ENCODE results near the gene TMEM45B.
"Not testable (repeated sequence)": the region's sequence is repeated elsewhere in the genome, so short reads cannot be mapped to it uniquely, and the experiment has no call there.

TMEM45B gene

GRCh38 chr11:129814244-129815014, 1.2 kb upstream of the TMEM45B start:
- Histone ChIP-seq H3K4me3 (replicated peaks; ENCODE audit: low read depth, low read length) (no peak overlapping the region), H3K36me3 (ENCODE audit: control insufficient read depth, insufficient read depth, low read length) (no peaks in the 10 kb centered on the region), H3K27me3 (replicated peaks; ENCODE audit: control insufficient read depth, insufficient read depth, low read length) (no peaks in the 10 kb centered on the region)
- no peak for TF ChIP-seq CTCF (IDR thresholded peaks at IDR 0.05; ENCODE audit: insufficient read depth, low read length, poor library complexity, severe bottlenecking)
- no peak for DNase-seq (ENCODE audit: extremely low read depth, insufficient read length)

- no peak for DNase-seq (ENCODE audit: extremely low read depth, insufficient read length)
- Histone ChIP-seq H3K36me3 (ENCODE audit: control insufficient read depth, insufficient read depth, low read length) (no peaks in the 10 kb centered on the region), H3K27me3 (replicated peaks; ENCODE audit: control insufficient read depth, insufficient read depth, low read length) (no peaks in the 10 kb centered on the region), H3K4me3 (replicated peaks; ENCODE audit: low read depth, low read length) (no peak overlapping the region)
- TF ChIP-seq CTCF (IDR thresholded peaks at IDR 0.05; ENCODE audit: insufficient read depth, low read length, poor library complexity, severe bottlenecking) = no peak
Observed at GRCh38 chr11:129817534-129818051, 1.9 kb downstream of the TMEM45B start.

- not testable (repeated sequence) for DNase-seq (ENCODE audit: extremely low read depth, insufficient read length); H3K4me3 ChIP-seq (replicated peaks; ENCODE audit: low read depth, low read length); H3K27me3 ChIP-seq (replicated peaks; ENCODE audit: control insufficient read depth, insufficient read depth, low read length); H3K36me3 ChIP-seq (ENCODE audit: control insufficient read depth, insufficient read depth, low read length)
Observed at GRCh38 chr11:129818236-129818635, 2.6 kb downstream of the TMEM45B start.

GRCh38 chr11:129819237-129819636, 3.6 kb downstream of the TMEM45B start:
- no peak for TF ChIP-seq CTCF (IDR thresholded peaks at IDR 0.05; ENCODE audit: insufficient read depth, low read length, poor library complexity, severe bottlenecking)
- no peak for DNase-seq (ENCODE audit: extremely low read depth, insufficient read length)
- Histone ChIP-seq H3K36me3 (ENCODE audit: control insufficient read depth, insufficient read depth, low read length) (no peaks in the 10 kb centered on the region), H3K4me3 (replicated peaks; ENCODE audit: low read depth, low read length) (no peak overlapping the region), H3K27me3 (replicated peaks; ENCODE audit: control insufficient read depth, insufficient read depth, low read length) (no peaks in the 10 kb centered on the region)

GRCh38 chr11:129820228-129820627, 4.6 kb downstream of the TMEM45B start:
- H3K27me3 ChIP-seq (replicated peaks; ENCODE audit: control insufficient read depth, insufficient read depth, low read length); DNase-seq (ENCODE audit: extremely low read depth, insufficient read length): not testable (repeated sequence)

GRCh38 chr11:129823281-129823680, 7.6 kb downstream of the TMEM45B start:
- H3K36me3 ChIP-seq (ENCODE audit: control insufficient read depth, insufficient read depth, low read length); H3K27me3 ChIP-seq (replicated peaks; ENCODE audit: control insufficient read depth, insufficient read depth, low read length); H3K4me3 ChIP-seq (replicated peaks; ENCODE audit: low read depth, low read length); DNase-seq (ENCODE audit: extremely low read depth, insufficient read length): not testable (repeated sequence)

More at GRCh38 chr11:129820228-129820627, 4.6 kb downstream of the TMEM45B start:
- not testable (repeated sequence) for H3K4me3 ChIP-seq (replicated peaks; ENCODE audit: low read depth, low read length); H3K36me3 ChIP-seq (ENCODE audit: control insufficient read depth, insufficient read depth, low read length)

GRCh38 chr11:129823799-129824198, 8.2 kb downstream of the TMEM45B start:
- H3K4me3 ChIP-seq (replicated peaks; ENCODE audit: low read depth, low read length); DNase-seq (ENCODE audit: extremely low read depth, insufficient read length); H3K36me3 ChIP-seq (ENCODE audit: control insufficient read depth, insufficient read depth, low read length); H3K27me3 ChIP-seq (replicated peaks; ENCODE audit: control insufficient read depth, insufficient read depth, low read length): not testable (repeated sequence)

GRCh38 chr11:129825380-129825779, 9.7 kb downstream of the TMEM45B start:
- H3K4me3 ChIP-seq (replicated peaks; ENCODE audit: low read depth, low read length) = no peak overlapping the region
- no peaks in the 10 kb centered on the region for H3K27me3 ChIP-seq (replicated peaks; ENCODE audit: control insufficient read depth, insufficient read depth, low read length)
- no peak for DNase-seq (ENCODE audit: extremely low read depth, insufficient read length)
- no peaks in the 10 kb centered on the region for H3K36me3 ChIP-seq (ENCODE audit: control insufficient read depth, insufficient read depth, low read length)
- no peak for TF ChIP-seq CTCF (IDR thresholded peaks at IDR 0.05; ENCODE audit: insufficient read depth, low read length, poor library complexity, severe bottlenecking)

Measured in GM06990 (cell line).